C4-2B (cell line): ENCODE data around the gene ALDH9A1.

Experiments used
- CTCF ChIP-seq: fragments of 450-650 bp; conservative IDR thresholded peaks from 2 replicates; pipeline ENCODE4 v1.5.1; 2017; ENCODE audit warnings: mild to moderate bottlenecking
- ZFX ChIP-seq: fragments of 450-650 bp; IDR thresholded peaks from 2 replicates; pipeline ENCODE4 v1.6.1; 2017

GRCh38 chr1:165726169-165726568 is 27.8 kb upstream of the ALDH9A1 start:
- TF ChIP-seq CTCF (no peak), ZFX (no peak)
